KOPT-K1 (cell line): ENCODE measurements around the gene BLCAP.
"Not testable (repeated sequence)": the region's sequence is repeated elsewhere in the genome, so short reads cannot be mapped to it uniquely, and the experiment has no call there.

Experiments
- H3K27ac ChIP-seq: fragments of 200-600 bp; sonication (generic); 2 replicates; pipeline ENCODE4 v1.5.1; 2016; ENCODE audit warnings: antibody characterized with exemption, mild to moderate bottlenecking, low read depth, low read length; ENCODE audit not compliant: poor library complexity, severe bottlenecking
- H3K36me3 ChIP-seq: fragments of 200-600 bp; sonication (generic); 2 replicates; pipeline ENCODE4 v1.5.1; 2017; ENCODE audit warnings: antibody characterized with exemption, mild to moderate bottlenecking, low read length, moderate library complexity; ENCODE audit not compliant: insufficient read depth
- H3K9me3 ChIP-seq: fragments of 200-600 bp; sonication (generic); 2 replicates; pipeline ENCODE4 v1.5.1; 2017; ENCODE audit warnings: antibody characterized with exemption, low read length, mild to moderate bottlenecking; ENCODE audit not compliant: insufficient read depth, poor library complexity, severe bottlenecking

BLCAP gene

DNA sequence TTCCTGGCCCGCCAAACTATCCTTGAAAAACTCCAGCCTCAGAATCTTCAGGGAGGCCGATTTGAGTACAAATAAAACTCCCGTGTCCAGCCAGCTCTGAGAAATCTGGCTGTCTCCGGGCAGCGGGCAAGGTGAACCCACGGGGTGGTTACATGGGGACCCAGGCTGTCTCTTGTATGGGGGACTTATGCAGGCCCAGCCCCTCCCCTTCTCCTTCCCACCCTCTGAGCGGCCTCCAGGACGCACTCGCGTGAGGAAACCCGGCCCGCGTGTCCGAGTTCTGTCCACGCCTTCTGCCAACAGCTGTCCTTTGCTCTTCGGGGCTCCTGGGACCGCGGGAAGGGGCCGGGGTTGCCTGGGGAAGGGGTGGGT lies 36.3 kb upstream of the BLCAP start:
- no peaks in the 10 kb centered on the region for H3K36me3 ChIP-seq
- no peak overlapping the region for H3K27ac ChIP-seq

DNA sequence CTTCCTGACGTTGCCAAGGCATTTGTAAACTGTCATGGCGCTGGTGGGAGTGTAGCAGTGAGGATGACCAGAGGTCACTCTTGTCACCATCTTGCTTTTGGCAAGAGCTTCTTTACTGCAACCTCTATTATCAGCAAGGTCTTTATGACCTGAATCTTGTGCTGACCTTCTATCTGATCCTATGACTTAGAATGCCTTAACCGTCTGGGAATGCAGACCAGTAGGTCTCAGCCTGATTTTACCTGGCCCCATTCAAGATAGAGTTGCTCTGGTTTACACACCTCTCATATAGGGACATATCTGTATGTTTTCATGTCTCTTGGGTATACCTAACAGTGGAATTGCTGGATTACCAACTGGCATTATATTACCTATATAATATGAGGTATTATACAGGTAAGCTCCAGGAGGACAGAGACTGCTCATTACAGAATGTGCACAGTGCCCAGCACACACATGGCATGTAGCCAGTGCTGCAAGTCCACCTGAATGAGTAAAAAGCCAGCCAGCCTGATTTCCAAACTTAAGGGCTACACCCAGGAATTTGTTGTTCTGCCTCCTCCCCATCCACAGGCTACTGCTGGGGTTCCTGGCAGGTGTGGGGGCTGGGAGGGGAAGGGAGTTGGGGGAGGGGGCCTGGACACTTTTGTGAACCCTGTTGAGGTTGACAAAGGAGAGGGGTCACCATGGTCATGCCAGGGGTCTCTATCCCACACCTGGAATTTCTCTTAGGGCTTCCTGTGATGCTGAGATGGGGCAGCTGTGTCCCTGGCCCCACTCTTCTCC lies 35.2 kb upstream of the BLCAP start:
- no peak overlapping the region for H3K27ac ChIP-seq
- H3K9me3 ChIP-seq: no peaks in the 10 kb centered on the region
- H3K36me3 ChIP-seq: no peaks in the 10 kb centered on the region

More for the DNA sequence above, 36.3 kb upstream of the BLCAP start:
- no peaks in the 10 kb centered on the region for H3K9me3 ChIP-seq

DNA sequence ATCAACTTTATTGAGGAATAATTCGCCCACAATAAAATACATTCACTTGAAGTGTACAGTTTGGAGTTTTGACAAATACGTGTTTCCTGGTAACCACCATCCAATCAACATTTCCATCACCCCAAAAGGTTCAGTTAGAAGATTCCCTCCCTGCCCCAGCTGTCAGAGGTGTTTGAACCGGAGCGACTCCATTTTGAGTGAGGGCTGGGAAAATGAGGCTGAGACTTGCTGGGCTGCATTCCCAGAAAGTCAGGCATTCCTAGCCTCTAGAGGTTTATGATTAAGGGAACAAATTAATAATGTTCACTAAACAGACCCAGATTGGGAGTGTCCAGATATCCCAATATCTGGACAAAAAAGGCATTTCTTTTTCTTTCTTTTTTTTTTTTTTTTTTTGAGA lies 33.0 kb upstream of the BLCAP start:
- Histone ChIP-seq H3K9me3 (no peaks in the 10 kb centered on the region), H3K27ac (no peak overlapping the region), H3K36me3 (no peaks in the 10 kb centered on the region)

DNA sequence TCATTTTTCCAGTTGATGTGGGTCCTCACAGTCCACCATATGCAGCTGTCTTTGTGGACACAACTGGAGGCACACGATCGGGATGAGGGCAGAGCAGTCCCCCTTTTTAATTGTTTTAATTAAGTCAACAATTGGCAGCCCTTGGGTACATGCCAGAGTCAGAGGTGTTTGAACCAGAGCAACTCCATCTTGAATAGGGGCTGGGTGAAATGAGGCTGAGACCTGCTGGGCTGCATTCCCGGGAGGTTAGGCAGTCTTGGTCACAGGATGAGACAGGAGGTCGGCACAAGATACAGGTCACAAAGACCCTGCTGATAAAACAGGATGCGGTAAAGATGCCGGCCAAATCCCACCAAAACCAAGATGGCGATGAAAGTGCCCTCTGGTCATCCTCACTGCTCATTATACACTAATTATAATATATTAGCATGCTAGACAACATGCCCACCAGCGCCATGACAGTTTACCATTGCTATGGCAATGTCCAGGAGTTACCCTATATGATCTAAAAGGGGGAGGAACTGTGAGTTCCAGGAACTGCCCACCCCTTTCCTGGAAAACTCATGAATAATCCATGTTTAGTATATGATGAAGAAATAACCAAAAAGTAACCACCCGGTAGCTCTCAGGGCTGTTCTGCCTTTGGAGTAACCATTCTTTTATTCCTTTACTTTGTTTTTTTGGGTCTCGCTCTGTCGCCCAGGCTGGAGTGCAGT lies 31.8 kb upstream of the BLCAP start:
- H3K27ac ChIP-seq: no peak overlapping the region
- H3K9me3 ChIP-seq: no peaks in the 10 kb centered on the region
- H3K36me3 ChIP-seq: no peaks in the 10 kb centered on the region

DNA sequence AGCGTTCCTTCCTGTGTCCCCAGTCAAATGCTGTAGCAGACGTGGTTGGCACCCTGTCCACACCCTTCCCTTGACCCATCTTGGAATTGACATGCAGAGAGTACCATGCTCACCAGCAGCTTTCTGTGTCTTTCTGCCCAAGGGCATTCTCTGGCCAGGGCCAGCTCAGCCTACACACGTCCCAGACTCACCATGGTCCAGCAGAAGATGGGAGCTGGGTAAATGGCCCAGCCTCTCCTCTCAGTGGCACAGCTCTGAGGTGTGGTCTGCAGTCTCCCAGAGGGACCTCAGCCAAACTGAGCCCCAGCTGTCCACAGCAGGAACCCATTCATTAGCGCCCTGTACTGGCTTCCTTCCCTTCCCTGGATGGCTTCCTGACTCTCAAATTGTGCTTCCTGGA lies 31.1 kb upstream of the BLCAP start:
- Histone ChIP-seq H3K36me3 (no peaks in the 10 kb centered on the region), H3K27ac (no peak overlapping the region)

DNA sequence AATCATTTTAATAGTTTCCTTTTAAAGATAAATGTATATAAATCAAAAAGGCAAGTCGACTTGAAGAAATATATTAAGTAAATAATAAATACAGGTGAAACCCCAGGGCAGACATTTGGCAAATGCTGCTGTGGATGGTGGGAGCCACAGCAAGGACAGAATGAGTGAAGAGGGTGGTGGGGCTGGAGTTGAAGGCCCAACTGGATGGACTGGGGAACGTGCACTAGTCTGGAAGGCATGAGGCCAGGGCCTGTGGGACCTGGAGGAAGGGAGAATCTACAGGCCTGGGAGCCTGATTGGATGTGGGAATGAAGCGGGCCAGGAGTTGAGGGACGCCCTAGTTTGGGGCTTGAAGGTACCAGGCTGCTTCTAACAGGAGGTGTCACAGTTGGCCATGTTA lies 30.6 kb upstream of the BLCAP start:
- no peak overlapping the region for H3K27ac ChIP-seq
- H3K36me3 ChIP-seq: no peaks in the 10 kb centered on the region
- H3K9me3 ChIP-seq: no peaks in the 10 kb centered on the region

More for the DNA sequence above, 31.1 kb upstream of the BLCAP start:
- H3K9me3 ChIP-seq: no peaks in the 10 kb centered on the region

DNA sequence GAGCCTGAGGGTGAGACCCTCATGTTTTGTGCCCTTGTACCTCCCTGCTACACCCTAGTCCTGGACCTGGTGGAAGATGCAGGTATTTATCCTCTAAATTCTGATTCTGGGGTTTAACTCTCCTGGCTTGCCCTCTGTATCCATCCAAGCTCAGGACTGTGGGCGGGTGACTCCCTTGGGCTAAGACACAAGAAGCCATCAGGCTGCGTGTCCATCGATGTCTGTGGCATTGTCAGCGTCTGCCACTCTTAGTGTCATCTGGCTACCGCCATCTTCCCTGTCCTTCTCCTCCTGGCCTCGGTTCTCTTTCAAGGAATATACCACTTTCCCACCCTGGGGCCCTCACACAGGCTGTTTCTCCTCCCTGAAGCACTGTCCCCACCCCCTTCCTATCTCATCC lies 28.9 kb upstream of the BLCAP start:
- no peak overlapping the region for H3K27ac ChIP-seq

DNA sequence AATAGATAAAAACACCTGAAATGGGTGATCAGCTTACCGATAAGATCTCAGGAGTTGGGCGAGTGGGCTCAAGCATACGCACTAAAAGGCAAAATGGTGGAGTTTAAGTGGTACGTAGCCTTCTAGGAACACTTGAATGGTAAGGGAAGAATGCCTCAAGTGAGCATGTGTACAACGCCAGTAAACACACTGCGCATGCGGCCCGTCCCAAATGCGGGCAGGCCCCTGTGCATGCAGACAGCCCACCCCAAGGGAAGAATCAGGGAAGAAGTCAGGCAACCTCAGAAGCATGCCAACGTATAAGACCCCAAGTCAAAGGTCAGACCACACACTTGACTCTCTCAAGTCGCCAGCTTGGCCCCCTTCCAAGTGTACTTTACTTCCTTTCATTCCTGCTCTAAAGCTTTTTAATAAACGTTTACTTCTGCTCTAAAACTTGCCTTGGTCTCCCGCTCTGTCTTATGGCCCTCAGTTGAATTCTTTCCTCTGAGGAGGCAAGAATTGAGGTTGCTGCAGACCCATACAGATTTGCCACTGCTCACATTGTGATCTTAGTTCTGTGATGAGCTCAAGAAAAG lies 27.1 kb upstream of the BLCAP start:
- H3K9me3 ChIP-seq, H3K36me3 ChIP-seq, H3K27ac ChIP-seq: not testable (repeated sequence)

More for the DNA sequence above, 28.9 kb upstream of the BLCAP start:
- H3K36me3 ChIP-seq: no peaks in the 10 kb centered on the region
- H3K9me3 ChIP-seq: no peaks in the 10 kb centered on the region

DNA sequence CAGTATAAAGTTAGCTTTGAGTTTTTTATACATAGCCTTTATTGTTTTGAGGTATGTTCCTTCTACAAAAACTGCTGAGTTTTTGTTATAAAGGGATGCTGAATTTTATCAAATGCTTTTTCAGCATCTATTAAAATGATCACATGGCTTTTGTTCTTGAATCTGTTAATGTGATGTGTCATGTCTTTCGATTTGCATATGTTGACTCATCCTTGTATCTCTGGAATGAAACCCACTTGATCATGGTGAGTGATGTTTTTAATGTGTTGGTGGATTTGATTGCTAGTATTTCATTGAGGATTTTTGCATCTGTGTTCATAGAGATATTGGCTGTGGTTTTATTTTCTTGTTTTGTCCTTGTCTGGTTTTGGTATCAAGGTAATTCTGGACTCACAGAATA lies 24.7 kb upstream of the BLCAP start:
- H3K27ac ChIP-seq: no peak overlapping the region
- no peaks in the 10 kb centered on the region for H3K9me3 ChIP-seq
- no peaks in the 10 kb centered on the region for H3K36me3 ChIP-seq

DNA sequence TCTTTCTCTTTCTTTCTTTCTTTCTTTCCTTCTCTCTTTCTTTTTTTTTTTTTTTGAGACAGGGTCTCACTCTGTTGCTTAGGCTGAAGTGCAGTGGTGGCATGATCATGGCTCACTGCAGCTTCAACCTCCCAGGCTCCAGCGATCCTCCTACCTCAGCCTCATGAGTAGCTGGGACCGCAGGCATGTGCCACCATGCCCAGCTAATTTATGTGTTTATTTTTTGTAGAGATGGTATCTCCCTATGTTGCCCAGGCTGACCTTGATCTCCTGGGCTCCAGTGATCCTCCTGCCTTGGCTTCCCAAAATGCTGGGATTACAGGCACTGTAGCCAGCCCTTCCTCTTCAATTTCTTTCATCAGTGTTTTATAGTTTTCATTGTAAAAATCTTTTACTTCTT lies 24.0 kb upstream of the BLCAP start:
- not testable (repeated sequence) for H3K36me3 ChIP-seq, H3K27ac ChIP-seq, H3K9me3 ChIP-seq

DNA sequence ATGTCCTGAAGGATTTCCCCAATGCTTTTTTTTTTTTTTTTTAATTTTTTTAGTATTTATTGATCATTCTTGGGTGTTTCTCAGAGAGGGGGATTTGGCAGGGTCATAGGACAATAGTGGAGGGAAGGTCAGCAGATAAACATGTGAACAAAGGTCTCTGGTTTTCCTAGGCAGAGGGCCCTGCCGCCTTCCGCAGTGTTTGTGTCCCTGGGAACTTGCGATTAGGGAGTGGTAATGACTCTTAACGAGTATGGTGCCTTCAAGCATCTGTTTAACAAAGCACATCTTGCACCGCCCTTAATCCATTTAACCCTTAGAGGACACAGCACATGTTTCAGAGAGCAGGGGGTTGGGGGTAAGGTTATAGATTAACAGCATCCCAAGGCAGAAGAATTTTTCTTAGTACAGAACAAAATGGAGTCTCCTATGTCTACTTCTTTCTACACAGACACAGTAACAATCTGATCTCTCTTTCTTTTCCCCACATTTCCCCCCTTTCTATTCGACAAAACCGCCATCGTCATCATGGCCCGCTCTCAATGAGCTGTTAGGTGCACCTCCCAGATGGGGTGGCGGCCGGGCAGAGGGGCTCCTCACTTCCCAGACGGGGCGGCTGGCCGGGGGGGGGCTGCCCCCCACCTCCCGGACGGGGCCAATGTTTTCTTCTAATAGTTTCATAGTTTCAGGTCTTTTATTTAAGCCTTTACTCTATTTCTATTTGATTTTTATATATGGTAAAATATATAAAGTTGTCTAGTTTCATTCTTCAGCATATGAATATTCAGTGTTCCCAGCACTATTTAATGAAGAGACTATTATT lies 22.6 kb upstream of the BLCAP start:
- not testable (repeated sequence) for H3K27ac ChIP-seq, H3K36me3 ChIP-seq, H3K9me3 ChIP-seq

DNA sequence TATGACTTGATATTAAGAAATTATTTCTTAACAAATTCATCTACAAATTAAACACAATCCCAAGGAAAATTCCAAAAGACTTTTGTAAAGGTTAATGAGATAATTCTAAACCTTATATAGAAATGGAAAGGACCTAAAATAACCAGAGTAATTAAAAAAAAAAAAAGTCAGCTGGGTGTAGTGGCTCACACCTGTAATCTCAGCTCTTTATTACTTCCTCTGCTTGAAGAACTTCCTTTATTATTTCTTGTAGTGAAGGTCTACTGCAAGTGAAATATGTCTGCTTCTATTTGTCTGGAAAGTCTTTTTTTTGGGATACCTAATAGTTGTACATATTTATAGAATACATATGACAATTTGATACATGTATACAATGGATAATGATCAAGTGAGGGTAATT lies 20.2 kb upstream of the BLCAP start:
- H3K36me3 ChIP-seq: no peaks in the 10 kb centered on the region
- no peak overlapping the region for H3K27ac ChIP-seq
- H3K9me3 ChIP-seq: no peaks in the 10 kb centered on the region

DNA sequence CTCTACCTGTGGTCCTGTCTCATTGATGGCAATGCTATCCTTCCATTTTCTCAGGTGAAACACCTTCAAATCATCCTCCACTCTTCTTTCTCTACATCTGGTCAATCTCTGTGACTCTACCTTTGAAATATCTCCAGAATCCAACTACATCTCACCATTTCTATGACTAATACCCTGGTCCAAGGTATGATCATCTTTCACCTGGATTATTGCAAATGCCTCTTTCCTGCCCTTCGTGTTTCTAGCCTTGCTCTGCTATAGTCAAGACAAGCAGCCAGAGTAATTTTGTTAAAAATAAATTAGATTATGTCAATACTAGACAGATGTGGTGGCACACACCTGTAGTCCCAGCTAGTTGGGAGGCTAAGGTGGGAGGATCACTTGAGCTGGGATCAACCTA lies 17.8 kb upstream of the BLCAP start:
- Histone ChIP-seq H3K9me3 (no peaks in the 10 kb centered on the region), H3K36me3 (no peaks in the 10 kb centered on the region), H3K27ac (no peak overlapping the region)

DNA sequence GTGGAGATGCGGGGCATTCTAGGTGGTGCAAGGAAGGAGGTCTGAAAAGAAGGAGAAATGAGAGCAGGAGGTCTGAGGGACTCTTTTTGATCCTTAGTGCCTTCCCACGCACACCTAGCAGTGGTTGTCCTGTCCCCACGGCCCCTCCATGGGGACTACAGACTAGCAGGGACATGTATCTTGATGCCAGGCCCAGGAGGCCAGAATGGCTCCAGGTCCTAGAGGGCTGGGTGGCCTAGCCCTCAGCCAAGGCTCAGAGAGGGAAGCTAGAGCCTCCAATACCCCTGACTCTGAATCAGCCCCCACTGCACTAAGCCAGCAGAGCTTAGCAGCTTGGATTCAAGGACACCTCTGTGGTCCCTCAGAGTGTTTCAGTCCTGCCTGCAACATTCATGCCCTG lies 16.7 kb upstream of the BLCAP start:
- Histone ChIP-seq H3K9me3 (no peaks in the 10 kb centered on the region), H3K27ac (no peak overlapping the region), H3K36me3 (no peaks in the 10 kb centered on the region)

DNA sequence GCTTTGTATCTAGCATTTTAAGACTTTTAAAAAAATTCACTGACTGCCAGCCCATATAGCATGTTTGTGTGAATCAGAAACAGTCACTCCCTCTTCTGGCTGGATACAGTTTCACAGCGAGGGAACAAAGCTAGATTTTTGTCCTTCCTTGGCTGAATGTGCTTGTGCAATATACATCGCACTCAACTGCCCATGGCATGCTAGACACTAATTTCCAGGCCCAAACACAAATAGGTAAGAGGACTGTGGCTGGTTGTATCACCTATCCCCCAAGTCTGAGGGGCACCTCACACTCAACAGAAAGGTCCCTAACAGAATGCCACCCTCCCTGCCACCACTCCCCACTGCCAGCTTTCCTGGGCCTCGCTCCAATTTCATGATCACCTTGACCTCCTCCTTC lies 16.2 kb upstream of the BLCAP start:
- Histone ChIP-seq H3K36me3 (no peaks in the 10 kb centered on the region), H3K9me3 (no peaks in the 10 kb centered on the region), H3K27ac (no peak overlapping the region)
